ENCODE measurements around the gene DCTN3. TPM values are rescaled to one million over a fixed set of nuclear protein-coding genes. Genes with fewer than 3 reads are reported as not detected.
A peak's percentile ranks its signal among the peaks of the same experiment; 100 is the strongest.

Gene DCTN3
- polyA plus RNA-seq, 4 donors: 55.7 to 92.9 (median 85.9) TPM

DNA sequence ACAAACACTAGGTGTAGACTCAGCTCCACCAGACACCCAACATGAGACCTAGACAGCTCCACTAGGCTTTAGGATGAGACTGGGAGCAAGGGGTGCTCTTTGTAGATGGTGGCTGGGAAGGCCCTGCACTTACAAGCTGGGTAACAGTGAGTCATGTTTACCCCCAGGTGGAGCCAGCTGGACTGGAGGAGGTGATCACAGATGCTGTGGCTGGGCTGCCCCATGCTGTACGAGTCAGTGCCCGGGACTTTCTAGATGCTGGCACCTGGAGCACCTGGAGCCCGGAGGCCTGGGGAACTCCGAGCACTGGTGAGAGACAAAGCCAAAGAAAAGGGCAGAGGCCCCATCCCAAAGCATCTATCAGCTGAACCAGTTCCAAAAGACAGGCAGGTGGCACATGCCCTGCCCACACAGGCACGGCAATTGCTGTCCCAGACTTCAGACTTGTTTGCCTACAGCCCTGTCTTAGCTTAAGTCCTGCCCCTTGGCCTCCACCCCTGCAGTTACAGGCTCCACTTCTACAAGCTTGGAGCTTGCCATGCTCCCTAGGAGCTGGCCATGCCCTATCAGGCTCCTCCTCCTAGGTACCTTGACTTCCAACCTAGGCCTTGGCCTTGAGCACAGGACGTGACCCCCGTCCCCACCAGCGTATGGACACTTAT, 39.4 kb upstream of the DCTN3 start:
- no peak overlapping the region for H3K27ac ChIP-seq (ENCODE audit: low read depth in 1 of 3, low read length in 2 of 3)
- H3K36me3 ChIP-seq (ENCODE audit: control insufficient read depth in 3 of 3, insufficient read depth in 2 of 3, low read depth in 1 of 3, low read length in 3 of 3): peaks cover 2 to 41% (median 3%) of the 10 kb centered on the region in 3 donors
- no peak for FAIRE-seq
- DNase-seq: peak in 1 of 2 donors; percentile 57
- H3K4me1 ChIP-seq (ENCODE audit: control insufficient read depth in 3 of 3, insufficient read depth in 2 of 3, low read depth in 1 of 3, low read length in 2 of 3): peaks cover 0 to 16% (median 2%) of the 10 kb centered on the region in 3 donors
- H3K4me3 ChIP-seq (ENCODE audit: low read depth in 1 of 3, low read length in 3 of 3): no peak overlapping the region
- 29 to 68% (median 53%) methylated on average over 8 of the region's 8 CpGs for WGBS, 3 donors
- no peaks in the 10 kb centered on the region for H3K9me3 ChIP-seq (ENCODE audit: control insufficient read depth in 2 of 2, insufficient read depth in 1 of 2, low read depth in 1 of 2, low read length in 1 of 2)
- H3K27me3 ChIP-seq (ENCODE audit: control insufficient read depth in 3 of 3, insufficient read depth in 3 of 3, low read length in 3 of 3): no peaks in the 10 kb centered on the region

DNA sequence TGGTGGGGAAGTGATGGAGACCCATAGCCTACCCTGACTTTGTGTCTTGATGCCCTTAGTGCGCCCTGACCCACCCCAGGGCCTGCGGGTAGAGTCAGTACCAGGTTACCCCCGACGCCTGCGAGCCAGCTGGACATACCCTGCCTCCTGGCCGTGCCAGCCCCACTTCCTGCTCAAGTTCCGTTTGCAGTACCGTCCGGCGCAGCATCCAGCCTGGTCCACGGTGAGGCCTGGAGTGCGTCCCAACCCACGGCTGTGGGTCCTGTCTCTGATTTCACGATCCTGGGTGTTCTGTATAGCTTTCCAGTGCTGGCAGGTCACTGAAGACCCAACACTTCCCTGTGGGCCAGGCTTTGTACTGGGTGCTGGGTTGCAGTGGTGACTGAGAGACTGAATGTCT, 38.2 kb upstream of the DCTN3 start:
- no peak for FAIRE-seq
- Histone ChIP-seq H3K27ac (ENCODE audit: low read depth in 1 of 3, low read length in 2 of 3) (no peak overlapping the region), H3K27me3 (ENCODE audit: control insufficient read depth in 3 of 3, insufficient read depth in 3 of 3, low read length in 3 of 3) (no peaks in the 10 kb centered on the region), H3K9me3 (ENCODE audit: control insufficient read depth in 2 of 2, insufficient read depth in 1 of 2, low read depth in 1 of 2, low read length in 1 of 2) (no peaks in the 10 kb centered on the region), H3K36me3 (ENCODE audit: control insufficient read depth in 3 of 3, insufficient read depth in 2 of 3, low read depth in 1 of 3, low read length in 3 of 3) (peaks cover 2 to 41% (median 3%) of the 10 kb centered on the region in 3 donors), H3K4me3 (ENCODE audit: low read depth in 1 of 3, low read length in 3 of 3) (no peak overlapping the region), H3K4me1 (ENCODE audit: control insufficient read depth in 3 of 3, insufficient read depth in 2 of 3, low read depth in 1 of 3, low read length in 2 of 3) (peaks cover 0 to 22% (median 0%) of the 10 kb centered on the region in 3 donors)
- WGBS, 3 donors: 92 to 96% (median 94%) methylated on average over 14 of the region's 14 CpGs
- DNase-seq: no peak

DNA sequence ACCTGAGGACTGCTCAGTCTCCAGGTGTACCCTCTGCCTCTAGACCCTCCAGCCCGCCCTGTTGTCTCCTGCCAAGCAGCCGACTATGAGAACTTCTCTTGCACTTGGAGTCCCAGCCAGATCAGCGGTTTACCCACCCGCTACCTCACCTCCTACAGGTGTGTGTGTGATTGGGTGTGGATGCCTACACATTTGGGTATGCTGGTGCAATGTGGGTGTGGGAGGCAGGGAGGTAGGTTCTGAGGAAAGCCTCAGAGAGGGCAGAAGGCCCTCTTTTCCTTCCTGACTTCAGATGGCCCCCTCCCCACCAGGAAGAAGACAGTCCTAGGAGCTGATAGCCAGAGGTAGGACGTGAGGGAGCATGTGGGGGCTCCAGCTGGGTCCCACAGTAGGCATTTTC, 36.7 kb upstream of the DCTN3 start:
- 81 to 89% (median 85%) methylated on average over 5 of the region's 5 CpGs for WGBS, 3 donors
- Histone ChIP-seq H3K4me3 (ENCODE audit: low read depth in 1 of 3, low read length in 3 of 3) (no peak overlapping the region), H3K4me1 (ENCODE audit: control insufficient read depth in 3 of 3, insufficient read depth in 2 of 3, low read depth in 1 of 3, low read length in 2 of 3) (peaks cover 0 to 35% (median 4%) of the 10 kb centered on the region in 3 donors), H3K27ac (ENCODE audit: low read depth in 1 of 3, low read length in 2 of 3) (no peak overlapping the region), H3K36me3 (ENCODE audit: control insufficient read depth in 3 of 3, insufficient read depth in 2 of 3, low read depth in 1 of 3, low read length in 3 of 3) (peaks cover 2 to 32% (median 3%) of the 10 kb centered on the region in 3 donors), H3K27me3 (ENCODE audit: control insufficient read depth in 3 of 3, insufficient read depth in 3 of 3, low read length in 3 of 3) (no peaks in the 10 kb centered on the region), H3K9me3 (ENCODE audit: control insufficient read depth in 2 of 2, insufficient read depth in 1 of 2, low read depth in 1 of 2, low read length in 1 of 2) (no peaks in the 10 kb centered on the region)
- FAIRE-seq: no peak
- no peak for DNase-seq

DNA sequence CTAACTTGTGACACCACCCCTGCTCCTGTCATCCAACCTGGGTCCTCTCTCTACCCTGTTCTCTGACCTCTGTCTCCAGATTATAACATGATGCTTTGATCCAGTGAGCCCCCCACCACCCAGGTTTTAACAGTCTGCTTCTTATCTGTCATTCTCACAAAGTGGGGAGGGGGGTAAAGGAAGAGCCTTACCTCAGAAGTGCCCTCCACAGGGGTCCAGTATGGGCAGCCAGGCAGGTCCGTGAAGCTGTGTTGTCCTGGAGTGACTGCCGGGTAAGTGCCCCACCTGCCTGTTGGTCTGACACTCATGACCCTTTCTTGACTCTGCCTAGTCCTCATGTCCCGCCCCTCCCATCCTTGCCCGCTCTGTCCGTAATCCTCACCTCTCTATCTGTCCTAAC, 35.1 kb upstream of the DCTN3 start:
- no peak for DNase-seq
- H3K36me3 ChIP-seq (ENCODE audit: control insufficient read depth in 3 of 3, insufficient read depth in 2 of 3, low read depth in 1 of 3, low read length in 3 of 3): peaks cover 0 to 26% (median 1%) of the 10 kb centered on the region in 3 donors
- FAIRE-seq: no peak
- H3K27ac ChIP-seq (ENCODE audit: low read depth in 1 of 3, low read length in 2 of 3): peak overlapping the region in 1 of 3 donors; percentile 43
- no peaks in the 10 kb centered on the region for H3K9me3 ChIP-seq (ENCODE audit: control insufficient read depth in 2 of 2, insufficient read depth in 1 of 2, low read depth in 1 of 2, low read length in 1 of 2)
- 75 to 86% (median 79%) methylated on average over 5 of the region's 5 CpGs for WGBS, 3 donors
- H3K4me1 ChIP-seq (ENCODE audit: control insufficient read depth in 3 of 3, insufficient read depth in 2 of 3, low read depth in 1 of 3, low read length in 2 of 3): peaks cover 0 to 48% (median 5%) of the 10 kb centered on the region in 3 donors
- no peaks in the 10 kb centered on the region for H3K27me3 ChIP-seq (ENCODE audit: control insufficient read depth in 3 of 3, insufficient read depth in 3 of 3, low read length in 3 of 3)
- no peak overlapping the region for H3K4me3 ChIP-seq (ENCODE audit: low read depth in 1 of 3, low read length in 3 of 3)

DNA sequence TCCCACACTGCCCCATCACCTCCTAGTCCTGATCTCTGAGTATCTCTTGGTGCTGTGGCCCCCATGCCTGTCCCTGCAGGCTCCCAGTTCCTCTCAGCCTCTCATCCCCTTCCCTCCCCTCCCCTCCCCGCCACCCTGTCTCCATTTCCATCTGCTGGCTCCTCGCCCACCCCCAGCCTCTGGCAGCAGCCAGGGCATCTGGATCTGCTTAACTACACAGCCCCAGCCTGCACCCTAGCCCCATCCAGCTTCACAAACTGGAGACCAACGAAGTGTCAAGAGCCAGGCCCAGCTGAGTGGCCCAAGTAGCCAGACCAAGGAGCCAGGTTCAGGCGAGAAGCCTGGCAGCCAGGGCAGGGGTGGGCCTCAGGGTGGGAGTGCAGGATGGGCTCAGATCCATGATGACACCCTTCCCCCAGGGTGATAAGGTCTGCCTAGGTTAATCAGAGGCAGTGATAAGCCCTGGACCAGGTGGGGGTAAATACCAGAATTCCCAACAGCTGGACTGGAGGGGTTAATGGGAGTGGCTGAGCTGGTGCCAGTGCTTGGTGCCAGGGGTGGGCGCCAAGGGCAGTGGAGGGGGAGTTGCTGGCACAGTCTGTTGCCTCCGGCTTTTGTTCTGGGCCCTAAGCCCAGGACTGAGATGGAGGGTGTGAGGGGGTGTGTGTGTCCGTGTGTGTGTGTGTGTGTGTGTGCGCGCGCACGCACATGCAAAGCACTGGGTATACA, 34.2 kb upstream of the DCTN3 start:
- no peak overlapping the region for H3K4me3 ChIP-seq (ENCODE audit: low read depth in 1 of 3, low read length in 3 of 3)

DNA sequence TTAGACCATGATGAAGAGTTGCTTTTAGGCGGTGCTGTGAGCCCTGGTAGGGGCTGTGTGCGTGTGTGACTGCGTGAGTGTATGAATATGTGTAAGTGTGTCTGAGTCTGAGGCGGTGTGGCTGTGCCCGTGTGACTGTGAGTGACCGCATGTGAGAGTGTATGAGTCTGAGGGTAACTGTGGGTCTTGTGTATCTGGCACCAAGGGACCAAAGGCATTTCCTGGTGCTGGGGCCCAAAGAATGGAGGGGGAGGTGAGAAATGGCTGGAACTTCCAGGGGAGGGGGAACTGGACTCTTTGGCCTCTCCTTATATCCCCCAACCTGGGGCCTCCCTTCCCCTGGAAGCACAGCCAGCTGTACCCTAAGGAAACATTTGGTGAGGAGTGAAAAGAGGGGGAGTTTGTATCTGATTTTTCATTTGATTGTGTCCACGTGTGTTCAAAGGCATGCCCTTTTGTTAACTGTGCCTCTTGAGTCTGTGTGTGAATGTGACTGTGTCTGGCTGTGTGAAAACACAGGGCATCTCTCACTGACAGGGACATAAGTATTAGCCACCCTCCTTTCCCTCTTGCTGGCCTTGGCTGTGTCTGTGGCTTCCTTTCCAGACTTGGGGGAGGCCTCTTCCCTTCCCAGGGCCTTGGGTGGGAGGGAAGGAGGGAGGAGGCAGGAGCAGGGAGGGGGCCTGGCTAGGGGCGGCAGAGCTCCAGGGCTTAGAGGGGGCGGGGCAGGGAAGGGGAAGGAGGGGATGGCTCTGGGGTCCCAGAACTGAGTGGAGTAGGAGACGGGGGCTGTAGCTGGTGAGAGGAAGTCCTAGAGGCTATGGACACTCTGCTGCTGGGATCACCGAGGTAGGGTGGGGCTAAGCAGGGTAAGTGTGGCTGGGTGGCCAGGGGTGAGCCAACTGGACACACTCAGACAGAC, 33.1 kb upstream of the DCTN3 start:
- DNase-seq: no peak
- WGBS, 3 donors: 47 to 62% (median 61%) methylated on average over 11 of the region's 11 CpGs
- no peak for FAIRE-seq
- Histone ChIP-seq H3K27ac (ENCODE audit: low read depth in 1 of 3, low read length in 2 of 3) (peak overlapping the region in 2 of 3 donors; percentile 16 to 87), H3K36me3 (ENCODE audit: control insufficient read depth in 3 of 3, insufficient read depth in 2 of 3, low read depth in 1 of 3, low read length in 3 of 3) (peaks cover 0 to 36% (median 9%) of the 10 kb centered on the region in 3 donors), H3K4me3 (ENCODE audit: low read depth in 1 of 3, low read length in 3 of 3) (peak overlapping the region in 1 of 3 donors; percentile 0), H3K4me1 (ENCODE audit: control insufficient read depth in 3 of 3, insufficient read depth in 2 of 3, low read depth in 1 of 3, low read length in 2 of 3) (peaks cover 0 to 54% (median 5%) of the 10 kb centered on the region in 3 donors), H3K27me3 (ENCODE audit: control insufficient read depth in 3 of 3, insufficient read depth in 3 of 3, low read length in 3 of 3) (no peaks in the 10 kb centered on the region), H3K9me3 (ENCODE audit: control insufficient read depth in 2 of 2, insufficient read depth in 1 of 2, low read depth in 1 of 2, low read length in 1 of 2) (no peaks in the 10 kb centered on the region)

More for the DNA sequence above, 34.2 kb upstream of the DCTN3 start:
- Histone ChIP-seq H3K27ac (ENCODE audit: low read depth in 1 of 3, low read length in 2 of 3) (peak overlapping the region in 1 of 3 donors; percentile 87), H3K36me3 (ENCODE audit: control insufficient read depth in 3 of 3, insufficient read depth in 2 of 3, low read depth in 1 of 3, low read length in 3 of 3) (peaks cover 0 to 26% (median 1%) of the 10 kb centered on the region in 3 donors), H3K27me3 (ENCODE audit: control insufficient read depth in 3 of 3, insufficient read depth in 3 of 3, low read length in 3 of 3) (no peaks in the 10 kb centered on the region), H3K9me3 (ENCODE audit: control insufficient read depth in 2 of 2, insufficient read depth in 1 of 2, low read depth in 1 of 2, low read length in 1 of 2) (no peaks in the 10 kb centered on the region), H3K4me1 (ENCODE audit: control insufficient read depth in 3 of 3, insufficient read depth in 2 of 3, low read depth in 1 of 3, low read length in 2 of 3) (peaks cover 0 to 48% (median 5%) of the 10 kb centered on the region in 3 donors)
- no peak for DNase-seq
- FAIRE-seq: no peak
- WGBS, 3 donors: 49 to 64% (median 59%) methylated on average over 11 of the region's 11 CpGs

DNA sequence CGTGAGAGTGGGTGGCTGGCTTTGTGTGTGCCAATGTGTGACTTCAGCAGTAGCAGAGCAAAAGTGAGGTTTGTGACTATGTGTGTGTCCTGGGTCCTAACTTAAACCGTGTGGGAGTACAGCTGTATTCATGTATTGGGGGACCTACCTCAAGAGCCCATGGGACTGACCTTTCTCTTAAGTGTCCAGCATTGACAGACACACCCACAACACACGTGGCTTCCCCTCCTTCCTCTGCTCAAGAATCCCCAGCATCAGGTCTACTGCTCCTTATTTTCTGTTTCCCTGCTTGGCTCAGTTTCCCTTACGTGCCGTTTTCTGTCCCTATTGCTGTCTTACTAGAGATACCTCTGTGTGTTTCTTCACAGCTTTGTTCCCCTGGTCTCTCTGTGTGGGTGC, 32.3 kb upstream of the DCTN3 start:
- H3K9me3 ChIP-seq (ENCODE audit: control insufficient read depth in 2 of 2, insufficient read depth in 1 of 2, low read depth in 1 of 2, low read length in 1 of 2): no peaks in the 10 kb centered on the region
- peaks cover 0 to 62% (median 9%) of the 10 kb centered on the region in 3 donors for H3K4me1 ChIP-seq (ENCODE audit: control insufficient read depth in 3 of 3, insufficient read depth in 2 of 3, low read depth in 1 of 3, low read length in 2 of 3)
- H3K27ac ChIP-seq (ENCODE audit: low read depth in 1 of 3, low read length in 2 of 3): peak overlapping the region; percentile 87 to 91 (median 90)
- no peaks in the 10 kb centered on the region for H3K27me3 ChIP-seq (ENCODE audit: control insufficient read depth in 3 of 3, insufficient read depth in 3 of 3, low read length in 3 of 3)
- FAIRE-seq (no peak), DNase-seq (no peak)
- peaks cover 0 to 41% (median 9%) of the 10 kb centered on the region in 3 donors for H3K36me3 ChIP-seq (ENCODE audit: control insufficient read depth in 3 of 3, insufficient read depth in 2 of 3, low read depth in 1 of 3, low read length in 3 of 3)
- peak overlapping the region in 1 of 3 donors; percentile 31 for H3K4me3 ChIP-seq (ENCODE audit: low read depth in 1 of 3, low read length in 3 of 3)
- 20 to 31% (median 29%) methylated on average over 5 of the region's 5 CpGs for WGBS, 3 donors

All from small intestine (tissue), 7 donors.